ENCODE data around the gene MEX3A.
"Not testable (repeated sequence)": the region's sequence is repeated elsewhere in the genome, so short reads cannot be mapped to it uniquely, and the experiment has no call there.

The MEX3A gene

GRCh38 chr1:156050376-156050775, 31.9 kb downstream of the MEX3A start:
- ChIA-PET CTCF (interaction anchor here (1.0 kb wide), 1 partner anchor 24 kb away, joined by 3 read pairs; no protein-coding TSS in a partner anchor), POLR2A (no interaction called here)
- no peak for DNase-seq (ENCODE audit: extremely low spot score)
- no peak for TF ChIP-seq ZNF384 (IDR thresholded peaks at IDR 0.05)
- TF ChIP-seq SP1 (IDR thresholded peaks at IDR 0.05), result no peak
- TF ChIP-seq ELF4 (IDR thresholded peaks at IDR 0.05), result no peak
- no peak for TF ChIP-seq L3MBTL2 (conservative IDR thresholded peaks at IDR 0.05)
- no peak for TF ChIP-seq LEF1 (IDR thresholded peaks at IDR 0.05; ENCODE audit: borderline replicate concordance)

GRCh38 chr1:156048663-156049258, 33.5 kb downstream of the MEX3A start:
- ChIA-PET CTCF (interaction anchor here (0.6 to 1.2 kb wide), 2 partner anchors 23 to 65 kb away, joined by 3 to 4 read pairs; no protein-coding TSS in a partner anchor), POLR2A (interaction anchor here (0.6 kb wide), 1 partner anchor 29 kb away, joined by 3 read pairs; the partner anchor contains the start of gene SSR2)
- no peak for DNase-seq (ENCODE audit: extremely low spot score)
- TF ChIP-seq FOXM1 (IDR thresholded peaks at IDR 0.05; ENCODE audit: borderline replicate concordance), result no peak
- TF ChIP-seq CTBP1 (IDR thresholded peaks at IDR 0.05; ENCODE audit: borderline replicate concordance), result no peak
- TF ChIP-seq FOXK2 (IDR thresholded peaks at IDR 0.05), result no peak
- TF ChIP-seq ELF4 (IDR thresholded peaks at IDR 0.05), result no peak
- no peak for TF ChIP-seq L3MBTL2 (conservative IDR thresholded peaks at IDR 0.05)
- no peak for TF ChIP-seq NFRKB (IDR thresholded peaks at IDR 0.05)
- no peak for TF ChIP-seq TARDBP (IDR thresholded peaks at IDR 0.05)
- no peak for TF ChIP-seq ARNT (IDR thresholded peaks at IDR 0.05)
- TF ChIP-seq LEF1 (IDR thresholded peaks at IDR 0.05; ENCODE audit: borderline replicate concordance), result no peak
- no peak for TF ChIP-seq SP1 (IDR thresholded peaks at IDR 0.05)
- no peak for TF ChIP-seq SUZ12 (IDR thresholded peaks at IDR 0.05)
- no peak for TF ChIP-seq BHLHE40 (IDR thresholded peaks at IDR 0.05; ENCODE audit: borderline replicate concordance)
- no peak for TF ChIP-seq HDGF (IDR thresholded peaks at IDR 0.05; ENCODE audit: borderline replicate concordance)
- no peak for TF ChIP-seq PKNOX1 (IDR thresholded peaks at IDR 0.05)
- TF ChIP-seq FOXA1 (IDR thresholded peaks at IDR 0.05), result no peak
- TF ChIP-seq ZNF384 (IDR thresholded peaks at IDR 0.05), result no peak

GRCh38 chr1:156045076-156045475, 37.2 kb downstream of the MEX3A start:
- TF ChIP-seq SUZ12 (IDR thresholded peaks at IDR 0.05) (no peak), TARDBP (IDR thresholded peaks at IDR 0.05) (no peak), FOXK2 (IDR thresholded peaks at IDR 0.05) (no peak), L3MBTL2 (conservative IDR thresholded peaks at IDR 0.05) (no peak), ZNF384 (IDR thresholded peaks at IDR 0.05) (no peak), CTBP1 (IDR thresholded peaks at IDR 0.05; ENCODE audit: borderline replicate concordance) (no peak), PKNOX1 (IDR thresholded peaks at IDR 0.05) (no peak)
- POLR2A ChIA-PET, result interaction anchor here (0.6 to 1.3 kb wide), 2 partner anchors 111 to 290 kb away, joined by 3 to 5 read pairs; partner anchors contain the start of gene KHDC4
- CTCF ChIA-PET, result interaction anchor here (0.7 to 1.0 kb wide), 2 partner anchors 9 to 21 kb away, joined by 3 to 4 read pairs; no protein-coding TSS in a partner anchor
- no peak for DNase-seq (ENCODE audit: extremely low spot score)

- CTCF ChIA-PET, result no interaction called here
- DNase-seq (ENCODE audit: extremely low spot score), result no peak
- TF ChIP-seq ELF4 (IDR thresholded peaks at IDR 0.05), result no peak
- no peak for TF ChIP-seq CTBP1 (IDR thresholded peaks at IDR 0.05; ENCODE audit: borderline replicate concordance)
- no peak for TF ChIP-seq FOXM1 (IDR thresholded peaks at IDR 0.05; ENCODE audit: borderline replicate concordance)
- no peak for TF ChIP-seq NFRKB (IDR thresholded peaks at IDR 0.05)
- TF ChIP-seq BHLHE40 (IDR thresholded peaks at IDR 0.05; ENCODE audit: borderline replicate concordance), result no peak
- no peak for TF ChIP-seq FOXA1 (IDR thresholded peaks at IDR 0.05)
- POLR2A ChIA-PET, result interaction anchor here (1.1 to 1.8 kb wide), 2 partner anchors 12 to 14 kb away, joined by 3 to 6 read pairs; no protein-coding TSS in a partner anchor
Observed at GRCh38 chr1:156042828-156043227, 39.4 kb downstream of the MEX3A start.

- CTCF ChIA-PET, result interaction anchor here (0.9 kb wide), 1 partner anchor 9 kb away, joined by 3 read pairs; no protein-coding TSS in a partner anchor
- POLR2A ChIA-PET; DNase-seq (ENCODE audit: extremely low spot score): not testable (repeated sequence)
Observed at GRCh38 chr1:156034991-156035390, 47.3 kb downstream of the MEX3A start.

- no peak for DNase-seq (ENCODE audit: extremely low spot score)
- CTCF ChIA-PET, result interaction anchor here (1.7 kb wide), 1 partner anchor 34 kb away, joined by 8 read pairs; no protein-coding TSS in a partner anchor
- POLR2A ChIA-PET, result interaction anchor here (0.8 kb wide), 1 partner anchor 20 kb away, joined by 3 read pairs; no protein-coding TSS in a partner anchor
- TF ChIP-seq L3MBTL2 (conservative IDR thresholded peaks at IDR 0.05) (no peak), FOXK2 (IDR thresholded peaks at IDR 0.05) (no peak), ARNT (IDR thresholded peaks at IDR 0.05) (no peak), SUZ12 (IDR thresholded peaks at IDR 0.05) (no peak), NFRKB (IDR thresholded peaks at IDR 0.05) (no peak), FOXA1 (IDR thresholded peaks at IDR 0.05) (no peak), LEF1 (IDR thresholded peaks at IDR 0.05; ENCODE audit: borderline replicate concordance) (no peak), CTBP1 (IDR thresholded peaks at IDR 0.05; ENCODE audit: borderline replicate concordance) (no peak), FOXM1 (IDR thresholded peaks at IDR 0.05; ENCODE audit: borderline replicate concordance) (no peak), TARDBP (IDR thresholded peaks at IDR 0.05) (no peak), SP1 (IDR thresholded peaks at IDR 0.05) (no peak), HDGF (IDR thresholded peaks at IDR 0.05; ENCODE audit: borderline replicate concordance) (no peak), ZNF384 (IDR thresholded peaks at IDR 0.05) (no peak), PKNOX1 (IDR thresholded peaks at IDR 0.05) (no peak)
Observed at GRCh38 chr1:156033011-156033410, 49.3 kb downstream of the MEX3A start.
